ENCODE measurements around the gene USH1G. TPM values are rescaled to one million over a fixed set of nuclear protein-coding genes. Genes with fewer than 3 reads are reported as not detected.
"Not testable (repeated sequence)": the region's sequence is repeated elsewhere in the genome, so short reads cannot be mapped to it uniquely, and the experiment has no call there.

Gene USH1G
- total RNA-seq, 1 donor from 2014 or later: not detected

DNA sequence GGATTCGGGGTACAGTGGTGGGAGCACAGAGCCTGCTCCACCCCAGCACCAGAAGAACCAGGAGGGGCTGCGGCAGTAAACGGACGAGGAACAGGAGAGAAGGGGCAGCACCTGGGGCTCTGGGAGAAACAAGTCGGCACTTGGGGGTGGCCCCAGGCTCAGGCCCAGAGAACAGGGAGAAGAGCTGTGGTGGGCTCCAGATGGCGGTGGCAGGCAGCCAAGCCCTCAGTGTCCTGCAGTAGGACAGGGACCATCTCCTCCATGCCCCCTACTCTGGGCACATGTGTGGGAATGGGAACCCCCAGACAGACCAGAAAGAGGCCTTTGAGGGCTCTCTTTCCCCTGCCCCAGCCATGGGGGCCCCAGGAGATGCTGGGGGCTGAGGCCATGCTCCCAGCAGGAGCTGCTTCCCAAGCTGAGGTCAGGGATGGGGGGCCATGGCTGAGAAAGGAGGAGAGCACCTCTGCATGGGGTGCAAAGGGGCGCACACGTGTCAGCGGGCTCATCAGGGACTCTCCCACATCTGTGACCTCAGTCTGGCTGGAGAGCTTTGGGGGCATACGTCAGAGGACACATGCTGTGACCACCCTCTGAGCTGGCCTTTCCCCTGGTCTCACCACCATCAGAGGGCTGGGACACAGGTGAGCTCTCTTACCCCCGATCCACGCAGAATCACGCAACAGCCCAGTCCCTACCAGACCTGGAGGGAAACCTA, 6.8 kb downstream of the USH1G start:
- no peak for DNase-seq (ENCODE audit: low spot score)
- intact Hi-C loops (cut with DNase I): no loop called here

DNA sequence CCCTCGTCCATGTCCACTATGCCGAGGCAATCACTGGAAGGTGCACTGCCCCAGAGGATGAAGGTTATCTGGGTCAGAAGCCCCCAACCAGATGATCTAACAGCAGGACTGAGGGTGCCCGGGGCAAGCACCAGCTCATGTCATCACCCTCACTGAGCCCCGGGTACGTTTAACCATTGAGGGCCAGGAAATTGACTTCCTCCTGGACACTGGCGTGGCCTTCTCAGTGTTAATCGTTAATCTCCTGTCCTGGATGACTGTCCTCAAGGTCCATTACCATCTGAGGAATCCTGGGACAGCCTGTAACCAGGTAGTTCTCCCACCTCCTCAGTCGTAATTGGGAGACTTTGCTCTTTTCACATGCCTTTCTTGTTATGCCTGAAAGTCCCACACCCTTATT, 11.6 kb downstream of the USH1G start:
- intact Hi-C loops (cut with DNase I); DNase-seq (ENCODE audit: low spot score): not testable (repeated sequence)

DNA sequence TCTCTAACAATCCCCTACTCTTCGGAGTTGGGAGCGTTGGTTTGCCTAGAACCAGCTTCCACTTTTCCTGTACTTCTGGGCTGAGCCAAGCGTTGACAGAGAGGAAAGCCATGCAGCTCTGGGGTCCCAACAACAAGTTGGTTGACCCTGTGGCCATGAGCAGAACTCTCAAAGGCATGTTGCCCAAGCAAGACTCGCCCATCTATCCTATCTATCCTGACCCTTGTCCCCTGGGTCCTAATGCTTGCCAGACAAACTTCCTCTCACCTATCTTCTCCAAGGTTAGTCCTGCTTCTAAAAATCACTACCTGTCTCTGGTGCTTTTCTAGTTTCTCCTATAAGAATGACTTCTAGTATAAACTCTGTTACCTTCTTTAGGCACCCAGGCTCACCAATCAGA, 14.0 kb downstream of the USH1G start:
- intact Hi-C loops (cut with DNase I); DNase-seq (ENCODE audit: low spot score): not testable (repeated sequence)

DNA sequence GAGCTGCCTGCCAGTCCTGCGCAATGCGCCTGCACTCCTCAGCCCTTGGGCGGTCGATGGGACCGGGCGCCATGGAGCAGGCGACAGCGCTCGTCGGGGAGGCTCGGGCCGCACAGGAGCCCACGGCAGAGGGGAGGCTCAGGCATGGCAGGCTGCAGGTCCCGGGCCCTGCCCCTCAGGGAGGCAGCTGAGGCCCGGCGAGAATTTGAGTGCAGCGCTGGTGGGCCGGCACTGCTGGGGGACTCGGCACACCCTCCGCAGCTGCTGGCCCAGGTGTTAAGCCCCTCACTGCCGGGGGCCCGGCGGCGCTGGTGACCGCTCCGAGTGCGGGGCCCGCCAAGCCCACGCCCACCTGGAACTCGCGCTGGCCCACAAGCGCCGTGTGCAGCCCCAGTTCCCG, 16.0 kb downstream of the USH1G start:
- intact Hi-C loops (cut with DNase I): no loop called here
- DNase-seq (ENCODE audit: low spot score): no peak

DNA sequence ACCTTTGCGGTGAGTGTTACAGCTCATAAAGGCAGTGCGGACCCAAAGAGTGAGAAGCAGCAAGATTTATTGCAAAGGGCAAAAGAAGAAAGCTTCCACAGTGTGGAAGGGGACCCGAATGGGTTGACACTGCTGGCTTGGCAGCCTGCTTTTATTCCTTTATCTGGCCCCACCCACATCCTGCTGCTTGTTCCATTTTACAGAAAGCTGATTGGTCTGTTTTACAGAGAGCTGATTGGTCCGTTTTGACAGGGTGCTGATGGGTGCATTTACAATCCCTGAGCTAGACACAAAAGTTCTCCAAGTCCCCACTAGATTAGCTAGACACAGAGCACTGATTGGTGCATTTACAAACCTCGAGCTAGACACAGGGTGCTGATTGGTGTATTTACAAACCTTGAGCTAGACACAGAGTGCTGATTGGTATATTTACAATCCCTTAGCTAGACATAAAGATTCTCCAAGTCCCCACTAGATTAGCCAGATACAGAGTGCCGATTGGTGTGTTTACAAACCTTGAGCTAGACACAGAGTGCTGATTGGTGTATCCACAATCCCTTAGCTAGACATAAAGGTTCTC, 16.8 kb downstream of the USH1G start:
- DNase-seq (ENCODE audit: low spot score); intact Hi-C loops (cut with DNase I): not testable (repeated sequence)

DNA sequence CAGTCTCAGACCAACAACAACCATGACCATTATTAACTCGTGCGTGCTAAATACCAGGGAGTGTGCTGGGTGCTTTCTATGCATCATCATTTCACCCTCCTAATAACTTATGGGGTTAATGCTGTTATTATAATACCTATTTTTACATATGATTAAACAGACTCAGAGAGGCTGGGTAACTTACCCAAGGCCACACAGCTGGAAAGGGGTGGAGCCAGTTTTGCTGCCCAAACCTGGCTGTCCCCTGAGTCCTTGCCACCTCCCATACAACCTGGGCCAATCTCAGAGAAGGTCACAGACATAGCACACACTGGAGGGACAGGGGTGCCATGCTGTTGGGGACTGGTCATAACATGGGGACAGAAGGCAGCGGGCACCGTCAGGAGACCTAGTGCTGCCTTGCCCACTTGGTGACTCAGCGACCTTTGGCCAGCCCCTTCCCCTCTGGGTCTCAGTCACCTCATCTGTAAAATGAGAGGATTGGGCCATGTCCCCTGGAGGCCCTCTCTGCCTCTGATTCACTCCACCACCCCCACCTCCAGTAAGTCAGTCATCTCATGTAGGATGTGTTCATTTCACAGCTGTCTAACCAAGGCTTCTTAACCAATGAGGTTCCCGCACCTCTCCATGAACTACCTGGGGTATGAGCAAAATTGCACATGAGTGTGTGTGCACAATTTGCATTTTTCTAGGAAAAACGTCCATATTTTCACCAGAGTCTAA, 18.2 kb downstream of the USH1G start:
- intact Hi-C loops (cut with DNase I): no loop called here
- no peak for DNase-seq (ENCODE audit: low spot score)

DNA sequence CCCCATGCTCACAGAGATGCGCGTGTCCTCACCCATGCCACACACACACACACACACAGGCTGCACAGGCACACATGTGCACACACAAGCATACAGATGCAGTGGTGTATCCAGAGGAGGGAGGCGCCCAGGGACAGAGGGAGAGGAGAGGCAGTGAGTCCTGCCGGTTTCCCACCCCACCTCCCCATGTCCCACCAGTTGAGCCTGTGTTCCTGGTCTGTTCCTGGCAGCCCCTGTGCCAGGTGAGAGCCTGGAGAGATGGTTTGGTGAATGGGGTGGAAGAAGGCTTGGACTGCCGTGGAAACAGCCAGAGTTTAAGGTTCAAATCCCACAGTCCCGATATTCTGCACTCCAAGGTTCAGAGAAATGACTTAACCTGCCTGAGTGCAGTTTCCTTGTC, 19.4 kb downstream of the USH1G start:
- DNase-seq (ENCODE audit: low spot score): no peak
- intact Hi-C loops (cut with DNase I): no loop called here

DNA sequence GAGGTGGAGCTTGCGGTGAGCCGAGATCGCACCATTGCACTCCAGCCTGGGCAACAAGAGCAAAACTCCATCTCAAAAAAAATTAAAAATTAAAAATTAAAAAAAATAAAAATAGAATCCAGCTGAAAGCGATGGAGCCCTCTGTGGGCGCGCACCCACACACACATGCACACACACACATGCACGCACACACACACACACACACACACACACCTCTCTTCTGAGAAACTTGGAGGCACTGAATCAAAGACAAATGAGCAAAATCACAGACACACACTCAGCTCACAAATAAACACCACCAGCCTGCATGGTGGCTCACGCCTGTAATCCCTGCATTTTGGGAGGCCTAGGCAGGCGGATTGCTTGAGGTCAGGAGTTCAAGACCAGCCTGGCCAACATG, 20.0 kb downstream of the USH1G start:
- no peak for DNase-seq (ENCODE audit: low spot score)
- intact Hi-C loops (cut with DNase I): no loop called here

DNA sequence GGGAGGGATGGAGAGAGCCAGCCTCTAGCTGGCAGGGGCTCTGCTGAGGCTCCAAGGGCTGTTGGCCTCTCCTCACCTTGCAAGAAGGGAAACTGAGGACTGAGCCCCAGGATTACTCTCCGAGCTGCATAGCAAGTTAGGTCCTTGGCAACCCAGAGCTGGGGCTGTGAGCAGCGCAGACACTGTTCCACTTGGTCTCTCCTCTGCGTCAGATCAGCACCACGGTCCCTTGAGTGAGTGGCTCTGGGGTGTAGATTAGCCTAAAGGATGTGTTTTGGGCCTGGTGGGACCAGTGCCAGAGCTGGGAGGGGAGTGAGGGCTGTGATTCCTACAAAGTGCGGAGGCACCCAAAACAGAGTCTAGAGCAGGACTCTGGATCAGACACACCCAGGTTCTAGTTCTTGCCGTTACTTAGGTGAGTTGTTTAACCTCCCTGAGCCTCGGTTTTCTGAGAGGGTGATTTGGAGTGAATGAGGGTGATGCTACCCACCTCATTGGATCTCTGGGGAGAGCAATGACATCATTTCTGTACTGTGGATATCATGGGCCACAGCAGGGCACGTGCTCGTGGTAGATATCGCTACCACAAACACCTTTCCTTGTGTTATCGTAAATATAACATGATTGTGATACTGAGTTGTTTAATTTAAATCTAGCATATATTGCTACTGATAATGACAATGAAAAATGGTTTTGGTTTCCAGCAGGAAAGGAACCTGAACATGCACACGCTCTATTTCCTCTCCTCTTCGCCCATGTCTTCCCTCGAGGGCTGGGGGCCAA, 21.5 kb downstream of the USH1G start:
- intact Hi-C loops (cut with DNase I): no loop called here
- no peak for DNase-seq (ENCODE audit: low spot score)

DNA sequence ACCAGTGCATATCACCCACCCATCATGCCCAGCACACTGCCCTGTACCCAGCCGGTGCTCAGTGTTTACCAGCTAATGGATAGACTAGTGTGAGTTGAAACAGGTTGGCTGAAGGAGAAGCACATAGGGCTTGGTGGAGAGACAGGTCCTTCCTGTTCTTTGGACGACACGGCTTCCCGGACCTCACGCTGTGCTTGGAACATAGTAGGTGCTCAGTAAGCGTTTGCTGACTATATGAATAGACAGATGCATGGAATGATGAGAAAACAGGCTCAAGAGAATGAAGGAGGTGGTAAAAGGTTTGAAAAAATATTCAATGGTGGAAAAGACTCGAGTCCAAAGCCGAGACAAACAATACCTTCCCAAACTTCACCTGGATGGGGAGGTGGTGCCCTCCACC, 22.8 kb downstream of the USH1G start:
- no peak for DNase-seq (ENCODE audit: low spot score)
- intact Hi-C loops (cut with DNase I): no loop called here

DNA sequence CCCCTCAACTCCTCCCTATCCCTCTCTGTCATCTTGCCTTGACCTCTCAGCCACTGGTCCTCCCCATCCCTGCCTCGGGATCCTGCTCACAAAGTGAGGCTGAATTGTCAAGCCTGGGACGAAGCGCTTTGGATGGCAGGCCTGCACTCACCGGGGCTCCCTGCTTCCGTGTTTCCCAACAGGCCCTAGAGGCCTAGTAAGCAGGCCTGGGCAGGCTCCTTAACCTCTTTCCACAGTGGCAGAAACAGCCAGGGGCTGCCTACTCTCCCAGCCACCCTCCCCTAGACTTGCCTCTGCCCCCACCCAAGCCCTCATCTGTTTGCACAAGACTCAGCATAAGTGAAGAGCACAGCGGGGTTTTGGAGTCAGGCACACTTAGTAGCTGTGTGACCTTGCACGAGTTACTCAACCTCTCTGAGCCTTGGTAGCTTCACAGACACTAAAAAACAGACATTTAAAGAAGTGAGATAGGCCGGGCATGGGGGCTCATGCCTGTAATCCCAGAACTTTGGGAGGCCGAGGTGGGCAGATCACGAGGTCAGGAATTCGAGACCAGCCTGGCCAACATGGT, 24.6 kb downstream of the USH1G start:
- DNase-seq (ENCODE audit: low spot score): no peak
- intact Hi-C loops (cut with DNase I): no loop called here

DNA sequence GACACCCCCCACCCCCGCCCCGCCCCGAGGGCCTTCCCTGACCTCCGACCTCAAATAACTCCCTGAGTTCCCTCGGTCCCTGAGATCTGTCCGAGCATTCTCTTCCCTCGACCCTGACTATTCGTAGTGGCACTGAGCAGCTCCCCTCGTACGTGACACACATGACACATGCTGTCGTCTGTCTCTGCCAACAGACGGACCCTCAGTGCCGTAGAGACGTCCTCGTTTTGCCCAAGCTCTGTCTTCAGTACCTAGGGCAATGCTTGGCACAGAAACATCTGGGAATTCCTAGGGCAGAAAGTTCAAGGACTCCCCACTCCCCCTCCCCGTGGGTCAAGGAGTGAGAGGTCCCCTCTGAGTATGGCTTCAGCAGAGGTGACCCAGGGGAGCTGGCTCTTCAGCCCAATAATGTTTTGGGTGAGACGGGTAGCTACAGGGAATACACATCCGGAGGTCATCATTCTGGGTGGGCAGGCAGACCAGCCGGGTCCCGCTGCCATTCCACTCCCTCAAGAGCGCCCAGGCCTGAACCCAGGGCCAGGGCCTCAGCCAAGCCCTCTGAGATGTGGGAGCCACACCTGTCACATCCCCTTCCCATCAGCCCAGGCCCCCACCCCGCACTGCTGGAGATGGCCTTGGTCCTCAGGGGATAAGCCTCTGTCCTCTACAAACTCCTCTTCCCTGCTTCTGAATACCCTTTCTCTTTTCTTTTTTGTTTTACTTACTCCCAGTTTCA, 29.0 kb downstream of the USH1G start:
- intact Hi-C loops (cut with DNase I): no loop called here
- no peak for DNase-seq (ENCODE audit: low spot score)

DNA sequence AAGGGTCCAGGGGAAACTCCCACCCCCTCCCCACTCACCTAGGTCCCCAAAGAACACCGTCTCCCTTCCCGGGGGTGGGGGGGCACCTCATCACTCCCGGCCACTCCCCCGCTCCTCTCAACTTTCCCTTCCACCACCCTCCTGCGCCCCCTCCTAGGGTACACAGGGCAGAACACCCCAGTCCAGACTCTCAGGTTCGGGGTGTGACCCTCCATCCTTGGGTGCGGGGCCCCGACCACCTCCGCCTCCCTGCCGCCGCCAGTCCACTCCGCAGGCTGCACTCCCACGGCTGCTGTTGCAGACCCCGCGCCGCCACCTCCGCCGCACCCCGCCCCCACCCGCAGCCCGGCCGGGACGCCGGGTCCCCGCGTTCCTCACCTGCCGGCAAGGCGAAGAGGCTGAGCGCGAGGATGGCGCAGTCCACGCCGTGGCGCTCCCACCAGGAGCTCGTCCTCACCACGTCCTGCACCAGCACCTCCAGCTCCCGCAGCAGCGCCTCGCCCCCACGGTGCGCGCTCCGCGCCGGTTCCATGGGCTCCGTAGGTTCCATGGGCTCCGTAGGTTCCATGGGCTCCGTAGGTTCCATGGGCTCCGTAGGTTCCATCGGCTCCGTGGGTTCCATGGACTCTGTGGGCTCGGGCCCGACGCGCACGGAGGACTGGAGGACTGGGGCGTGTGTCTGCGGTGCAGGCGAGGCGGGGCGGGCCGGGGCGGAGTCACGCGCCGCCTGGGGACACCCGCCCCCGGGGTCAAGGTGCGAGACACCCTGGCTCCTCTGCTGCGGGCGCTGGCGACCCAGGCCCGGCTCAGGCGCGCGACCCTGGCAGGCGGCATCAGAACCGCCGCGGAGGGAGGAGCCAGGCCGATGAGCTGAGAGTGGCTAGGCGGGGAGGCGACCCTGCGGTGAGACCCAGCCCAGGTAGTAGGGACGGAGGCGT, 29.8 kb downstream of the USH1G start, which contains the start of gene FADS6:
FADS6 (minus strand) TSS at position 660 of the 938 bp plus-strand sequence; CDS start at position 622, 38 bp downstream.
- intact Hi-C loops (cut with DNase I): no loop called here
- DNase-seq (ENCODE audit: low spot score): no peak

DNA sequence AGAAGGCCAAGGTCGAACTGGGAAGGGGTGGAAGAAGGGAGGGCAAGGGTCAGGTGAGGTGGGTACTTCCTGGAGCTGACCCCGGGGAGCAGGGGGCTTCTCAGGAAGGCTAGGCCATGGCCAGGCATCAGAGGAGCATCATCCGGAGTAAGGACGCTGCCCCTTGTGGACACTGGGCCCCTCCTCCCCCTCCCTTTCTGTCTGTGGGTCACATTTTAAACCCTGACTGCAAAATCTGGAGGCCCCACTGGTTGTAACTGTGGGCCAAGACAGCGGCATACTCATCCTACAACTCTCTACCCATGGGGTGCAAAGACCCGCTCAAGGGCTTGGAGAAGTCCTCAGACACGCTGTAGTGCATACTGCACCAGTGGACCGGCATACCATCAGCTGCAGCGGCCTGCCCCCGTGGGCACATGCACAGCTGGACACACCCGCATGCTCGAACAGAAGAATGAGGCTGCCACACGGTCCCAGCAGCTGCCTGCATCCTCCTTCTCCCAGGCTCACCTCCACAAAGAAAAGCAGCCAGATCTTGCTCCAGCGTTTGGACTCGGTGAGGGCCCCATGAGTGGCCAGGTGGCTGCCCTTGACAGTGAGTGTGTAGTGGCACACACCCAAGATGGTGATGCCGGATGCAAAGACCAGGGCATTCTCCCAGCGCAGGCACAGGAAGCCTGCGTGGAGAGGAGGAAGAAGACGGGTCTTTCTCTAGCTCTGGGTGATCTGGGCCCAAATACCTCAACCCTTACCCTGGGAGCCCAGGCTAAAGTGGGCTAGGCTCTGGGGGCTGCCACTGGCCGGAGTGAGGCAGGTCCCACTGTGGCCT, 30.8 kb downstream of the USH1G start:
- intact Hi-C loops (cut with DNase I): no loop called here
- DNase-seq (ENCODE audit: low spot score): no peak

DNA sequence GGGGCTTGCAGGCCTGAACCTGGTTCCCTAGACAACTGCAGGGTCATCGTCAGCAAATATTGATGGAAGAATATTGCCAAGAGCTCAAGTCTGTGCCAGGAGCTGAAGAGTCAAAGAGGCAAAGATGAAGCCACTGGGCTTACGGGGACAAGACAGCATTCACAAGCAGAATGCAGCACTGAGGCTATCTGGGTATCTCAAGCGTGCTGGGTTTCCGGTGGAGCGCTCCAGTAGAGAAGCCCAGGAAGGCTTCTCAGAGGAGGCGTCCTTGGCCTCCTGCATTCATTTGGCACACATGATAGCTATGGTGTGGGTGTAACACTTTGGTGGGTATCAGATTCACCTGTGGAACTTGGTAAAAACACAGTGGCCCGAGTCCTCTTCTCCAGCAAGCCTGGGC, 32.5 kb downstream of the USH1G start:
- no peak for DNase-seq (ENCODE audit: low spot score)
- intact Hi-C loops (cut with DNase I): no loop called here

DNA sequence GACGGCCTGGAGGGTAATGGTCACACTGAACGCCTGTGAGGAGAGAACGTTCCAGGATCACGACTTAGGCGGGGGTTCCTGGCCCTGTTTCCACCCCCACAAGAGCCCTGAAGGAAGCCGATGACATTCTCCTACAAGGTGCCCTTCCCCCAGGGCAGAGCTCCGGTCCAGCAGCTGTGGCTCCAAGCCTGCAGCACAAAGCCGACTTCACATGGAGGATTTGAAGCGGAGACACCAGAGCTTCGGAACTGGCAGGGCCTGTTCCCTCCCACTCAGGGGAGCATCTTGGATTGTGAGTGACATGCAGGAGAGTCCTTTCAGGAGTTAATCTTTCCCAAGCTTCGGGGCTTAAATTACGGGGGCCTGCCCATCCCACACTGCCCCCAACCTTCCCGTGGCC, 34.6 kb downstream of the USH1G start:
- intact Hi-C loops (cut with DNase I): no loop called here
- no peak for DNase-seq (ENCODE audit: low spot score)

DNA sequence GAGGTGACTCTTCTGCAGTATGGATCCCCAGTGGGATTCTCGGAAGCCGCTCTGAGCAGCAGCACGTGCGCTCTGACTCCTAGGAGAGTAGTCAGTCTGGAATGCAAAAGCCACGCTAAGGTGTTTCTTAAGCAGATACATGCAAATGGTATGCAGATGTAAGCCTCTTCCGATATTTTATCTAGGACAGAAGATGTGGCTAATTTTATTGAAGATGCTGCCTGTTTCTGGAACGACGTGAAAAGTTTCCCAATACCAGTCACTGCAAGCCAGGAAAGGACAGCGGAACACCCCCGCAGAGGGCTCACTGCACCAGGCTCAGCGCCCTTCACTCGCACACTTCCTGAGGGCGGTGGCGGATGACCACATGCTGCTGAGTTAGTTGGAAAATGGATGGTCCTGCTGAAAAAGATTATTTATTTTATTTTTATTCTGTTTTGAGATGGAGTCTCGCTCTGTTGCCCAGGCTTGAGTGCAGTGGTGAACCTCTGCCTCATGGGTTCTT, 39.8 kb downstream of the USH1G start:
- no peak for DNase-seq (ENCODE audit: low spot score)
- intact Hi-C loops (cut with DNase I): no loop called here

Measured in cardiac septum (tissue), 1 donor.